Activated CD8-positive, alpha-beta memory T cell treated with anti-CD3 and anti-CD28 coated beads for 36 hours (primary cell): ENCODE data around the gene PLA2G15. TPM values are rescaled to one million over a fixed set of nuclear protein-coding genes. Genes with fewer than 3 reads are reported as not detected.

ENCODE experiments used
- CTCF ChIA-PET: fragments of 350-600 bp; sonication (Branson Sonifier 250); formaldehyde crosslinking; loops from one replicate; lab custom pipeline; 2021; ENCODE audit warnings: antibody characterized with exemption; lab: Charles Lee
- POLR2A ChIA-PET: fragments of 350-600 bp; sonication (Branson Sonifier 250); formaldehyde crosslinking; loops from one replicate; lab custom pipeline; 2021; ENCODE audit warnings: antibody characterized with exemption; lab: Charles Lee
- total RNA-seq, 2 experiments: library from RNA; stranded (reverse); gene quantifications; one replicate each; pipeline ENCODE4 v1.2.3, GENCODE V29; 2021

Gene PLA2G15
- total RNA-seq, 2 experiments from 2014 or later: 9.3 to 9.5 TPM

DNA sequence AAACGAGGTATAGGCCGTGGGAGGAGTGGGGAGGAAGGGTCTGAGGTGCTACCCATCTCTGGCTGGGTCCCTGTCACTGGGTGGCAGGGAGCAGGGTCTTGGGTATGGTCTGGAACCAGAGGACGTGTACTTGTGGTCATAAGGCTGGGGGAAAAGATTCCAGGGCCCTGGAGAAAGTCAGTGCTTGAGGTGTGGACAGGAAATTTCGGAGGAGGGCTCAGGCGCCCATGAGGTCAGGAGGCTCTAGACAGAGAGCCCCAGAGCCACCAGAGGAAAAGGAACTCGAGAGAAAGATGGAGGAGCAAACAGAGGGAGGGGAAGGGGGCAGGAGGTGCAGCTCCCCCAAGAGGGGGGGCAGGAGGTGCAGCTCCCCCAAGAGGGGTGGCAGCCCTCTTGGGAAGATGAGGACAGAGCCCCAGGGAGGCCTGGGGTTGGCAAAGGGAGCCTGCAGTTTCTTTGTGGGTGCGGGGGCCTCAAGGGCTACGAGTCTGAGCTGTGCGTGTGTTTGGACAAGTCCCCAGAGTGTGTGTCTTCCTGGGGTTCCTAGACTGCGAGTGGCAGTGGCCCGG, 18.5 kb downstream of the PLA2G15 start:
- CTCF ChIA-PET: interaction anchor here (0.8 to 8.9 kb wide), 27 partner anchors 10 to 964 kb away, joined by 3 to 160 read pairs (median 6); partner anchors contain the start of genes ESRP2, PLA2G15, PRMT7 and SLC7A6OS
- POLR2A ChIA-PET: interaction anchor here (0.6 to 2.1 kb wide), 14 partner anchors 9 to 178 kb away, joined by 3 to 21 read pairs (median 4); partner anchors contain the start of genes NFATC3, PLA2G15, PRMT7 and SLC7A6OS

DNA sequence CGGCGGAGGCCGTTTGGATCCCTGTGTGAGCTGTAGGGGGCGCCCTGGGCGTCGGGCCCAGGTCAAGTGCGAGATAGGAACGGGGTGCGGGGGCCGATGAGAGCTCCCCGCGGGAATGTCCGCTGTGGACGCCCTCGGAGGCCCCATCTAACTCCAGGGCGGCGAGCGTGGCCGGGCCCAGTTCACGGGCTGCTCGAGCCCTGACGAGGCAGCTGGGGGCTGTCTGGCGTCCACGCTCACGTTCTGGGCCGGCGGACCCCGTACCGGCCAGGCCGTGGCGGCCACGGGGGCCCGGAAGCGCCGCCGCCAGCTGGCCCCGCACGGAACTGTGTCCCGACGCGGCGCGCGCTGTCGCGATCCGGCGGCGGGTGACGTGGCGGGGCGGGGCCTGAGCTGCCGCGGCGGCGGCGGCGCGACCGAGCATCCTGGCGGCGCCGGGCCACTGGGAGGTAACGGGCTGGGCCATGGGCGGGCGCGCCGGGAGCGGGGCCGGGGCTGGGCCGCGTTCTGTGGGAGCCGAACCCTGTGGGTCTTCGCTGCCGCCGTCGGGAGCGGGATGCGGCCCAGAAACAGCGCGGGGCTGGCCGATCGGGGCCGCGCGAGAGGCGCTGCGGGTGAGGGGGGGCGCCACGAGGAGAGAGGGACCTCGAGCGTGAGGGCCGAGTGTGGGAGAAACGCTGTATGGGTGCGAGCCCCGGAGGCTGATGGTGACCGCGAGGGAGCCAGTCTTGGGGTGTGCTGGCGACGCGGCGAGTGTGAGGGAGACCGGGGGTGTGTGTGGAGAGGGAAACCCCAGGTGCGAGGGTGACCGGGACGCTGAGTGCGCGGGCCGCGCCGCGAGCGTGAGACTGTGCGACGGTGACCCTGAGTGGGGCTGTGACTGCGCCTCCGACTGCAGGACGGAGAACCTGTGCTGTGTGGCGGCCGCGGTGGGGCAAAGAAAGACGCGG, 19.2 kb downstream of the PLA2G15 start, which contains the start of gene SLC7A6:
SLC7A6 (plus strand) TSS at position 399 of the 950 bp plus-strand sequence. CDS start 10,201 bp downstream, outside the sequence.
- POLR2A ChIA-PET: interaction anchor here (0.6 to 2.1 kb wide), 16 partner anchors 9 to 179 kb away, joined by 3 to 21 read pairs (median 4); partner anchors contain the start of genes NFATC3, PLA2G15, PRMT7 and SLC7A6OS
- CTCF ChIA-PET: interaction anchor here (0.8 to 8.9 kb wide), 27 partner anchors 9 to 964 kb away, joined by 3 to 160 read pairs (median 6); partner anchors contain the start of genes ESRP2, PLA2G15, PRMT7 and SLC7A6OS

- CTCF ChIA-PET: interaction anchor here (2.6 to 8.9 kb wide), 3 partner anchors 24 to 63 kb away, joined by 18 to 160 read pairs (median 23); partner anchors contain the start of genes PRMT7 and SLC7A6OS
Observed at GRCh38 chr16:68265078-68265920, 20.1 kb downstream of the PLA2G15 start.

DNA sequence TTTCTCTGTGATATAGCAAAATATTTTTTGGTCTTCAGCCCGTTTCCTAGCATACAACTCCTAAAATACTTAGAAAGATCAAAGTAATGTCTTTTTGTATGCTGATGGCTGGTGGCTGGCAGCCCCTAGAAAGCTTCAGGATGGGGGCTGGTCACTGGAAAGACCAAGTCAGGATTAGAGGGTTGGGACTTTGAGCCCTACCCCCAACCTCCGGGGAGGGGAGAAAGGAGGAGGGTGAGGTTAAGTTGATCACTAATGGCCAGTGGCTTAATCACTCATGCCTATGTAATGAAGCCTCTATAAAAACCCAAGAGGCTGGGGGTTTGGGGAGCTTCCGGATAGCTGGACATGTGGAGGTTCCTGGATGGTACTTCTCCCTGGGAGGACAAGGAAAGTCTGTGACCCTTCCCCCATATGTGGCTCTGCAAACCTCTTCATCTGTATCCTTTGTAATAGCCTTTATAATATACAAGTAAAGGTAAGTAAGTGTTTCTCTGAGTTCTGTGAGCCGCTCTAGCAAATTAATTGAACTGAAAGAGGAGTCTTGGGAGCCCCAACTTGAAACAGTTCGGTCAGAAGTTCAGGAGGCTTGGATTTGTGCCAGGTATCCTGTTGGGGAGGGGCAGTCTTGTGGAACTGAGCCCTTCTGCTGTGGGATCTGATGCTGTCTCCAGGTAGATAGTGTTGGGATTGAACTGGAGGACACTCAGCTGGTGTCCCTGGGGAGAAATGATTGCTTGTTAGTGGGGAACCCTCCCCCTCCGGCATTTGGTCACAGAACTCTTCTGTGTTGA, 22.6 kb downstream of the PLA2G15 start:
- ChIA-PET POLR2A (no interaction called here), CTCF (interaction anchor here (0.8 to 1.2 kb wide), 3 partner anchors 9 to 61 kb away, joined by 3 to 4 read pairs (median 3); no protein-coding TSS in a partner anchor)

More at GRCh38 chr16:68265078-68265920, 20.1 kb downstream of the PLA2G15 start:
- POLR2A ChIA-PET: interaction anchor here (1.0 kb wide), 1 partner anchor 52 kb away, joined by 5 read pairs; no protein-coding TSS in a partner anchor

- ChIA-PET POLR2A (no interaction called here), CTCF (interaction anchor here (0.7 to 1.1 kb wide), 3 partner anchors 17 to 40 kb away, joined by 3 to 5 read pairs (median 3); no protein-coding TSS in a partner anchor)
Observed at GRCh38 chr16:68269793-68270192, 24.6 kb downstream of the PLA2G15 start.

- POLR2A ChIA-PET: interaction anchor here (0.9 kb wide), 1 partner anchor 14 kb away, joined by 3 read pairs; no protein-coding TSS in a partner anchor
Observed at GRCh38 chr16:68270353-68270752, 25.2 kb downstream of the PLA2G15 start.

GRCh38 chr16:68272507-68273209, 27.5 kb downstream of the PLA2G15 start:
- CTCF ChIA-PET: interaction anchor here (0.8 to 7.2 kb wide), 5 partner anchors 10 to 56 kb away, joined by 4 to 64 read pairs (median 4); partner anchors contain the start of genes PRMT7, SLC7A6 and SLC7A6OS
- POLR2A ChIA-PET: interaction anchor here (0.6 to 1.0 kb wide), 2 partner anchors 9 to 30 kb away, joined by 5 read pairs; partner anchors contain the start of gene SLC7A6

More at GRCh38 chr16:68270353-68270752, 25.2 kb downstream of the PLA2G15 start:
- CTCF ChIA-PET: interaction anchor here (1.1 to 7.2 kb wide), 3 partner anchors 7 to 40 kb away, joined by 3 to 64 read pairs (median 24); partner anchors contain the start of gene SLC7A6

DNA sequence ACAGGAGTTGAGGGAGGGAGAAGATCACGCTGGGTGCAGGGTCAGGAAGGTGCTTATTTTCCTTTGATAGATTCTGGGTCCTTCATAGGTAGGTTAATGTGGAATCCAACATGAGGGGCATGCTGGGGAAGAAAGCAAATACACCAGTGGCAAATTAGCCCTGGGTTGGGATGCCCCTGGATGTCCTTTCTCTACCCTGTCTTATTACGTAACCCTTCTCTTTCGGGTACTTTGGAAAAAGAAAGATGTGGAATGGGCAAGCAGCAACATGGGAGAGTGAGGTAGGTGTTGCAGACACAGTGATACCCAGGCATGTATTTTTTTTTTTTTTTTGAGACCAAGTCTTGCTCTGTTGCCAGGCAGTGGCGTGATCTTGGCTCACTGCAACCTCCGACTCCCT, 28.3 kb downstream of the PLA2G15 start:
- POLR2A ChIA-PET: interaction anchor here (1.0 kb wide), 2 partner anchors 10 to 37 kb away, joined by 5 to 7 read pairs; partner anchors contain the start of genes PRMT7, SLC7A6 and SLC7A6OS
- CTCF ChIA-PET: interaction anchor here (0.8 to 7.2 kb wide), 4 partner anchors 11 to 55 kb away, joined by 4 to 64 read pairs (median 14); partner anchors contain the start of genes PRMT7, SLC7A6 and SLC7A6OS

GRCh38 chr16:68273896-68274295, 28.7 kb downstream of the PLA2G15 start:
- ChIA-PET CTCF (interaction anchor here (0.9 to 7.2 kb wide), 4 partner anchors 11 to 37 kb away, joined by 3 to 64 read pairs (median 14); partner anchors contain the start of genes PRMT7, SLC7A6 and SLC7A6OS), POLR2A (interaction anchor here (0.9 to 1.0 kb wide), 2 partner anchors 17 to 37 kb away, joined by 3 to 7 read pairs; partner anchors contain the start of genes PRMT7 and SLC7A6OS)

DNA sequence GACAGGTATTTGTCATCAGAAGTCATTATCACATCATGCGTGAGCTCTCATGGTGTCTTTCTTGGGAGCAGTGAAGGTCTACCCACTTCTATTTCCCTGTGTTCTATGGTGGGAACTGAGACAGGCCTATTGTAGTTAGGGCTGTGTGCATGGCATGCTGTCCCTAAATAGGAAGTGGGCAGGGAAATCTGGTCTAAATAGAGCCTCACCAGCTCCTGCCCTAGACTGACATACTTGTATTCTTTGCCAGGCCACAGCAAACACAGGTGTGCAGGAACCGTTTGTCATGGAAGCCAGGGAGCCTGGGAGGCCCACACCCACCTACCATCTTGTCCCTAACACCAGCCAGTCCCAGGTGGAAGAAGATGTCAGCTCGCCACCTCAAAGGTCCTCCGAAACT, 29.3 kb downstream of the PLA2G15 start:
- ChIA-PET POLR2A (interaction anchor here (0.6 to 1.0 kb wide), 3 partner anchors 9 to 36 kb away, joined by 3 to 7 read pairs (median 3); partner anchors contain the start of genes PRMT7 and SLC7A6OS), CTCF (interaction anchor here (0.9 to 7.2 kb wide), 5 partner anchors 12 to 54 kb away, joined by 3 to 64 read pairs (median 6); partner anchors contain the start of genes PRMT7, SLC7A6 and SLC7A6OS)

- ChIA-PET CTCF (interaction anchor here (1.4 to 7.2 kb wide), 4 partner anchors 10 to 53 kb away, joined by 4 to 64 read pairs (median 15); partner anchors contain the start of gene SLC7A6), POLR2A (interaction anchor here (0.6 to 1.6 kb wide), 4 partner anchors 10 to 169 kb away, joined by 3 to 4 read pairs (median 4); partner anchors contain the start of genes PRMT7, SLC7A6 and SLC7A6OS)
Observed at GRCh38 chr16:68275611-68276191, 30.5 kb downstream of the PLA2G15 start.

DNA sequence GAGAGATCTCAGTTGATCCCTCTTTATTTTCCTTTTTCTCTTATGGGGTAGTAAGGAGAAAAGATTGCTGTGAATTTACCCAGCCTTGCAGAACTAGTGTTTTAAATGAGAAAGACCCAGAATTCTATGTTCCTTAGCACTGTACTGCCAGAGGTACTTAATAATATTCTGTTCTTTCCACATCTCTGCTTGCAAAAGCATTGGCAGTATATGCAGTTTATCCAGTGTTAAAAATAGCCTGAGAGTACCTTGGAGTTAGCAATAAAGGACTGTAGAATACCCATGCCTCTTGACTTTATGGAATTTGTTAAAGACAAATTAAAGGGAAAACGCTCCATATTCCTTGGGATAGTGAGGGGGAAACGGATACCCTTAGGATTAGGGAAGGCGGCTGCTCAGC, 31.1 kb downstream of the PLA2G15 start:
- ChIA-PET CTCF (interaction anchor here (0.8 to 7.2 kb wide), 3 partner anchors 10 to 35 kb away, joined by 3 to 64 read pairs (median 4); partner anchors contain the start of genes PRMT7, SLC7A6 and SLC7A6OS), POLR2A (interaction anchor here (0.6 to 1.6 kb wide), 3 partner anchors 9 to 170 kb away, joined by 3 to 4 read pairs (median 3); partner anchors contain the start of gene SLC7A6)

GRCh38 chr16:68279726-68280558, 34.8 kb downstream of the PLA2G15 start:
- CTCF ChIA-PET: interaction anchor here (0.6 to 2.0 kb wide), 7 partner anchors 10 to 129 kb away, joined by 3 to 6 read pairs (median 3); partner anchors contain the start of gene SLC7A6
- POLR2A ChIA-PET: interaction anchor here (0.5 to 1.0 kb wide), 2 partner anchors 16 to 48 kb away, joined by 3 read pairs; partner anchors contain the start of gene SLC7A6
